SK-N-SH (cell line): ENCODE data around the gene CASP6.

Experiments
- CTCF ChIP-seq: fragments of 200-600 bp; sonication (generic); IDR thresholded peaks from 2 replicates; pipeline ENCODE4 v1.6.1; 2017; ENCODE audit warnings: antibody characterized with exemption, mild to moderate bottlenecking, moderate library complexity
- MXI1 ChIP-seq: IDR thresholded peaks from 2 replicates; pipeline ENCODE4 v1.6.1; 2012; ENCODE audit warnings: mild to moderate bottlenecking, low read depth, low read length, improper control_type of control experiment

GRCh38 chr4:109750652-109751244 is 47.5 kb upstream of the CASP6 start:
- no peak for TF ChIP-seq MXI1
- TF ChIP-seq CTCF, result no peak
